ENCODE data around the gene USP33. TPM values are rescaled to one million over a fixed set of nuclear protein-coding genes. Genes with fewer than 3 reads are reported as not detected.

USP33 gene
- total and polyA plus RNA-seq, 9 of the 15 experiments (the other 6 are each of a cell fraction or from before 2014, with no cell fraction given): 22.4 to 83.5 (median 44.7) TPM

DNA sequence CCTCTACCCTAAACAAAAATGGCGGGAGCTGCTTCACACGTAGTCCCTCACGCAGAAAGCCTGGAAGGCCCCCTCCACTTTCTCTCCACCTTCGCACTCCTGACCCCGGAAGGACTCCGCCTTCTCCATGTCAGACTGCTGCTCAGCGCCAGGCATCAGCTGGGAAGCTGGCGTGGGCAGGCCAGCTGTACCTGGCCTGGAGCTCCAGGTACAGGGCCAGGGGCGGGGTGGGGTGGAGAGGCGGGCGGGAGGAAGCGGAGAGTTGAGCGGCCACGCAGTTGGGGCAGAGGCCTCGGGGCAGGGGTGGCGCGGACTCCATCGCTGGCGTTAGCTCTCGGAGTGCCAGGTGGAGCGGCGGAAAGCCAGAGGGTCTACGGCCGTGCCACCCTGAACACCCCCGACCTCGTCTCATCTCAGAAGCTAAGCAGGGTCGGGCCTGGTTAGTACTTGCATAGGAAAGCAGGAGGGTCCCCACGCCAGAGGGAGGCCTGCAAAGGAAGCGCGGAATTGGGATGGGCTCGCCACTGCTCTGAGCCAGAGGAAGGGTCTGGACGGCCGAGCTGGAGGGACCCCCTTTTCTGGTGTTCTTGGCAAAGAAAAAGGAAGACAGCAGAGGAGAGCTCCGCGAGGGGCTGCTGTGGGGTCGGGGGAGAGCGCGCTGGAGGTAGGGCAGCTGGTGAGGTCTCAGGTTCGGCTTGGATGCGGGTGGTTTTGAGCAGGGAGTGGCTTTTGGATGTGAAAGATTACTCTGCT lies 20.1 kb upstream of the USP33 start, which contains the start of gene MIGA1 (continued):
- TF ChIP-seq, protein P1, sequence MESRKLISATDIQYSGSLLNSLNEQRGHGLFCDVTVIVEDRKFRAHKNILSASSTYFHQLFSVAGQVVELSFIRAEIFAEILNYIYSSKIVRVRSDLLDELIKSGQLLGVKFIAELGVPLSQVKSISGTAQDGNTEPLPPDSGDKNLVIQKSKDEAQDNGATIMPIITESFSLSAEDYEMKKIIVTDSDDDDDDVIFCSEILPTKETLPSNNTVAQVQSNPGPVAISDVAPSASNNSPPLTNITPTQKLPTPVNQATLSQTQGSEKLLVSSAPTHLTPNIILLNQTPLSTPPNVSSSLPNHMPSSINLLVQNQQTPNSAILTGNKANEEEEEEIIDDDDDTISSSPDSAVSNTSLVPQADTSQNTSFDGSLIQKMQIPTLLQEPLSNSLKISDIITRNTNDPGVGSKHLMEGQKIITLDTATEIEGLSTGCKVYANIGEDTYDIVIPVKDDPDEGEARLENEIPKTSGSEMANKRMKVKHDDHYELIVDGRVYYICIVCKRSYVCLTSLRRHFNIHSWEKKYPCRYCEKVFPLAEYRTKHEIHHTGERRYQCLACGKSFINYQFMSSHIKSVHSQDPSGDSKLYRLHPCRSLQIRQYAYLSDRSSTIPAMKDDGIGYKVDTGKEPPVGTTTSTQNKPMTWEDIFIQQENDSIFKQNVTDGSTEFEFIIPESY (CRISPR knock-in tag; IDR thresholded peaks at IDR 0.05): no peak
- TF ChIP-seq NFXL1 (CRISPR knock-in tag; IDR thresholded peaks at IDR 0.05) (no peak), BCOR (IDR thresholded peaks at IDR 0.05) (no peak), CBFA2T2 (conservative IDR thresholded peaks at IDR 0.05) (no peak), HNRNPUL1 (IDR thresholded peaks at IDR 0.05; ENCODE audit: low read length) (no peak), OTX1 (CRISPR knock-in tag; IDR thresholded peaks at IDR 0.05) (no peak), SIX5 (IDR thresholded peaks at IDR 0.05; ENCODE audit: borderline replicate concordance in 1 of 2, insufficient read depth in 1 of 2, low read depth in 1 of 2, low read length in 2 of 2) (peak; percentile 61 to 64), ZC3H11A (IDR thresholded peaks at IDR 0.05; ENCODE audit: low read depth, low read length) (no peak; the same call in 1 of the 2 replicates), HDAC1 (IDR thresholded peaks at IDR 0.05) (peak; percentile 13 to 95; a peak in 2 of 4 replicates), FOSL1 (tag; conservative IDR thresholded peaks at IDR 0.05) (peak; percentile 34; the same call in 1 of the 2 replicates), PHF8 (IDR thresholded peaks at IDR 0.05; ENCODE audit: borderline replicate concordance, low read length) (peak; percentile 65), TAF9B (IDR thresholded peaks at IDR 0.05; ENCODE audit: partially characterized antibody) (no peak), L3MBTL2 (IDR thresholded peaks at IDR 0.05) (peak; percentile 61), ZNF263 (CRISPR knock-in tag; IDR thresholded peaks at IDR 0.05; ENCODE audit: borderline replicate concordance) (no peak; the same call in 1 of the 2 replicates), SP2 (IDR thresholded peaks at IDR 0.05; ENCODE audit: extremely low read depth, low read depth, low read length, poor library complexity, severe bottlenecking) (no peak), MAZ (CRISPR knock-in tag; conservative IDR thresholded peaks at IDR 0.05 in 1 of 2, IDR thresholded peaks at IDR 0.05 in 1 of 2) (peak; percentile 94 to 98), RCOR1 (IDR thresholded peaks at IDR 0.05; ENCODE audit: borderline replicate concordance in 1 of 2, low read depth in 2 of 2, low read length in 2 of 2) (0 out of 4 replicates have a peak, but pooled peaks of 1 of the 2 experiments have one; percentile 19), BRCA1 (IDR thresholded peaks at IDR 0.05) (no peak), BRCA1 (CRISPR knock-in tag; IDR thresholded peaks at IDR 0.05) (no peak), NCOA1 (IDR thresholded peaks at IDR 0.05; ENCODE audit: low read depth) (no peak), ZNF436 (CRISPR knock-in tag; IDR thresholded peaks at IDR 0.05) (no peak), ZNF408 (CRISPR knock-in tag; IDR thresholded peaks at IDR 0.05; ENCODE audit: low read depth) (no peak)
- TF ChIP-seq, protein P2, sequence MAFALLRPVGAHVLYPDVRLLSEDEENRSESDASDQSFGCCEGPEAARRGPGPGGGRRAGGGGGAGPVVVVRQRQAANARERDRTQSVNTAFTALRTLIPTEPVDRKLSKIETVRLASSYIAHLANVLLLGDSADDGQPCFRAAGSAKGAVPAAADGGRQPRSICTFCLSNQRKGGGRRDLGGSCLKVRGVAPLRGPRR (CRISPR knock-in tag; IDR thresholded peaks at IDR 0.05): no peak
- TF ChIP-seq, protein P3, sequence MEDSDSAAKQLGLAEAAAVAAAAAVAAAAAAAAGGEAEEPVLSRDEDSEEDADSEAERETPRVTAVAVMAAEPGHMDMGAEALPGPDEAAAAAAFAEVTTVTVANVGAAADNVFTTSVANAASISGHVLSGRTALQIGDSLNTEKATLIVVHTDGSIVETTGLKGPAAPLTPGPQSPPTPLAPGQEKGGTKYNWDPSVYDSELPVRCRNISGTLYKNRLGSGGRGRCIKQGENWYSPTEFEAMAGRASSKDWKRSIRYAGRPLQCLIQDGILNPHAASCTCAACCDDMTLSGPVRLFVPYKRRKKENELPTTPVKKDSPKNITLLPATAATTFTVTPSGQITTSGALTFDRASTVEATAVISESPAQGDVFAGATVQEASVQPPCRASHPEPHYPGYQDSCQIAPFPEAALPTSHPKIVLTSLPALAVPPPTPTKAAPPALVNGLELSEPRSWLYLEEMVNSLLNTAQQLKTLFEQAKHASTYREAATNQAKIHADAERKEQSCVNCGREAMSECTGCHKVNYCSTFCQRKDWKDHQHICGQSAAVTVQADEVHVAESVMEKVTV (CRISPR knock-in tag; IDR thresholded peaks at IDR 0.05): no peak
